ENCODE results near the gene UBC. TPM values are rescaled to one million over a fixed set of nuclear protein-coding genes. Genes with fewer than 3 reads are reported as not detected.

UBC gene
- total and polyA plus RNA-seq, 9 of the 15 experiments (the other 6 are each of a cell fraction or from before 2014, with no cell fraction given) = 533 to 1,153 (median 813) TPM

GRCh38 chr12:124939079-124939420 is 24.6 kb upstream of the UBC start (continued):
- TF ChIP-seq PHF8 (IDR thresholded peaks at IDR 0.05; ENCODE audit: borderline replicate concordance, low read length) (0 out of 2 replicates have a peak, but pooled peaks have one; percentile 7), JUND (IDR thresholded peaks at IDR 0.05; ENCODE audit: borderline replicate concordance, low read depth, low read length) (peak; percentile 30; the same call in 1 of the 2 replicates), JUND (tag; IDR thresholded peaks at IDR 0.05; ENCODE audit: borderline replicate concordance, low read depth, low read length) (no peak; the same call in 2 of the 3 replicates), PHF21A (IDR thresholded peaks at IDR 0.05; ENCODE audit: borderline replicate concordance, low read depth) (no peak), KDM4B (IDR thresholded peaks at IDR 0.05; ENCODE audit: borderline replicate concordance in 2 of 2, low read depth in 1 of 2) (no peak), ARID4B (CRISPR knock-in tag; IDR thresholded peaks at IDR 0.05) (no peak), FOXK2 (conservative IDR thresholded peaks at IDR 0.05 in 1 of 2, IDR thresholded peaks at IDR 0.05 in 1 of 2; ENCODE audit: low read depth in 2 of 2) (0 out of 4 replicates have a peak, but pooled peaks of 1 of the 2 experiments have one; percentile 50), NUFIP1 (IDR thresholded peaks at IDR 0.05; ENCODE audit: partially characterized antibody) (no peak), KLF1 (tag; IDR thresholded peaks at IDR 0.05) (no peak), FOXJ2 (tag; IDR thresholded peaks at IDR 0.05) (no peak; the same call in 1 of the 2 replicates), KAT2B (IDR thresholded peaks at IDR 0.05; ENCODE audit: low read depth, low read length) (no peak), GATAD2B (IDR thresholded peaks at IDR 0.05; ENCODE audit: borderline replicate concordance) (peak; percentile 28; the same call in 1 of the 2 replicates), KDM1A (IDR thresholded peaks at IDR 0.05) (no peak; a peak in 1 of 4 replicates), SMARCA5 (IDR thresholded peaks at IDR 0.05) (peak; percentile 82; the same call in 1 of the 2 replicates), HDAC1 (IDR thresholded peaks at IDR 0.05) (peak in 1 of 2 experiments; percentile 39; a peak in 1 of 4 replicates), PRDM10 (IDR thresholded peaks at IDR 0.05; ENCODE audit: partially characterized antibody) (peak; percentile 25), MCM2 (IDR thresholded peaks at IDR 0.05; ENCODE audit: low read depth) (no peak), RAD21 (CRISPR knock-in tag; conservative IDR thresholded peaks at IDR 0.05 in 1 of 2, IDR thresholded peaks at IDR 0.05 in 1 of 2) (peak; percentile 59 to 66), RBFOX2 (IDR thresholded peaks at IDR 0.05; ENCODE audit: low read depth, low read length) (peak; percentile 49), ZNF24 (IDR thresholded peaks at IDR 0.05) (peak; percentile 80), TCF15 (CRISPR knock-in tag; IDR thresholded peaks at IDR 0.05) (no peak), NBN (IDR thresholded peaks at IDR 0.05; ENCODE audit: low read depth) (peak; percentile 19)

Data from K562 (cell line).